IMR-90 (cell line): Measurements from ENCODE around the gene MMP23B. TPM values are rescaled to one million over a fixed set of nuclear protein-coding genes. Genes with fewer than 3 reads are reported as not detected.

Source experiments
- ATAC-seq: fragments of 200-7000 bp; cut with Tn5 transposase; 2 replicates; pipeline ENCODE4 v1.9.1; 2020; ENCODE audit warnings: low read depth, mild to moderate bottlenecking, moderate library complexity
- BruUV-seq: library from RNA; stranded (reverse); fragments of 400-500 nt; replicated peaks from 2 replicates; lab custom pipeline; 2021; lab: Mats Ljungman, UMichigan
- CTCF ChIA-PET: fragments of 300-600 bp; formaldehyde crosslinking; extraction: SDS; loops from one replicate; lab custom pipeline; 2021; ENCODE audit warnings: antibody characterized with exemption; lab: Yijun Ruan, JAX
- POLR2A ChIA-PET: fragments of 300-600 bp; sonication (Branson Sonifier 250); formaldehyde crosslinking; loops from one replicate; lab custom pipeline; 2022; ENCODE audit warnings: antibody characterized with exemption; ENCODE audit not compliant: unreplicated experiment; lab: Charles Lee
- DNase-seq: peaks from one replicate; pipeline ENCODE4 v3.0.0; 2013
- H2AFZ ChIP-seq: replicated peaks from 2 replicates; pipeline ENCODE3; 2013; ENCODE audit warnings: low read length, mild to moderate bottlenecking; ENCODE audit not compliant: poor library complexity
- H2AK5ac ChIP-seq: 2 replicates; pipeline ENCODE4 v1.6.1; 2013; ENCODE audit warnings: low read depth, low read length, inconsistent platforms
- H2AK9ac ChIP-seq: replicated peaks from 2 replicates; pipeline ENCODE3; 2013; ENCODE audit warnings: mild to moderate bottlenecking, low read depth, low read length, moderate library complexity; ENCODE audit not compliant: poor library complexity
- H2BK120ac ChIP-seq: 2 replicates; pipeline ENCODE4 v1.6.1; 2013; ENCODE audit warnings: low read depth, low read length, inconsistent platforms
- H2BK15ac ChIP-seq: 3 replicates; pipeline ENCODE4 v1.6.1; 2013; ENCODE audit warnings: low read depth, low read length, inconsistent platforms
- H2BK20ac ChIP-seq: 2 replicates; pipeline ENCODE4 v1.6.1; 2013; ENCODE audit warnings: low read depth, mild to moderate bottlenecking, inconsistent platforms, low read length, moderate library complexity
- H2BK5ac ChIP-seq: 2 replicates; pipeline ENCODE4 v1.6.1; 2013; ENCODE audit warnings: mild to moderate bottlenecking, low read depth, low read length, inconsistent platforms; ENCODE audit not compliant: poor library complexity, severe bottlenecking
- H3K14ac ChIP-seq: replicated peaks from 2 replicates; pipeline ENCODE4 v1.6.1; 2013; ENCODE audit warnings: low read depth, low read length, inconsistent platforms
- H3K18ac ChIP-seq: 2 replicates; pipeline ENCODE4 v1.6.1; 2013; ENCODE audit warnings: low read depth, low read length, control low read depth
- H3K23ac ChIP-seq: 2 replicates; pipeline ENCODE4 v1.6.1; 2013; ENCODE audit warnings: low read depth, low read length, inconsistent platforms
- H3K27ac ChIP-seq: 2 replicates; pipeline ENCODE4 v1.5.1; 2013; ENCODE audit warnings: mild to moderate bottlenecking, control low read depth, low read length; ENCODE audit not compliant: insufficient read depth
- H3K27me3 ChIP-seq: 2 replicates; pipeline ENCODE4 v1.6.1; 2013; ENCODE audit warnings: low read length; ENCODE audit not compliant: control insufficient read depth, insufficient read depth
- H3K36me3 ChIP-seq: 2 replicates; pipeline ENCODE4 v1.6.1; 2013; ENCODE audit warnings: low read length, mixed read lengths; ENCODE audit not compliant: control insufficient read depth, insufficient read depth
- H3K4ac ChIP-seq: 2 replicates; pipeline ENCODE4 v1.6.1; 2013; ENCODE audit warnings: low read depth, low read length, inconsistent platforms
- H3K4me1 ChIP-seq: 2 replicates; pipeline ENCODE4 v1.6.1; 2013; ENCODE audit warnings: low read length, mixed read lengths; ENCODE audit not compliant: control insufficient read depth, insufficient read depth
- H3K4me2 ChIP-seq: 2 replicates; pipeline ENCODE4 v1.6.1; 2013; ENCODE audit warnings: low read depth, mild to moderate bottlenecking, control low read depth, low read length, moderate library complexity
- H3K4me3 ChIP-seq: 2 replicates; pipeline ENCODE4 v1.5.1; 2013; ENCODE audit warnings: low read depth, mild to moderate bottlenecking, control low read depth, low read length, moderate library complexity; ENCODE audit not compliant: insufficient read depth
- H3K56ac ChIP-seq: 2 replicates; pipeline ENCODE4 v1.6.1; 2013; ENCODE audit warnings: low read length, inconsistent platforms; ENCODE audit not compliant: insufficient read depth; ENCODE audit errors: extremely low read depth
- H3K79me1 ChIP-seq, 2 experiments: 2 replicates each; pipeline ENCODE4 v1.6.1; 2013; ENCODE audit warnings: low read length in 2 of 2, inconsistent platforms in 1 of 2, low read depth in 1 of 2
- H3K9ac ChIP-seq: 2 replicates; pipeline ENCODE4 v1.6.1; 2013; ENCODE audit warnings: low read depth, low read length, control low read depth
- H3K9me1 ChIP-seq: 2 replicates; pipeline ENCODE4 v1.6.1; 2013; ENCODE audit warnings: low read length, inconsistent platforms; ENCODE audit not compliant: insufficient read depth
- H3K9me3 ChIP-seq: 2 replicates; pipeline ENCODE4 v1.6.1; 2013; ENCODE audit warnings: low read length; ENCODE audit not compliant: control insufficient read depth, insufficient read depth
- H4K20me1 ChIP-seq: 2 replicates; pipeline ENCODE4 v1.6.1; 2013; ENCODE audit warnings: low read length, inconsistent platforms; ENCODE audit not compliant: insufficient read depth
- H4K5ac ChIP-seq: 2 replicates; pipeline ENCODE4 v1.6.1; 2013; ENCODE audit warnings: mild to moderate bottlenecking, low read depth, low read length, control low read depth
- H4K8ac ChIP-seq, 2 experiments: 2 replicates each; pipeline ENCODE4 v1.6.1; 2013; ENCODE audit warnings: low read depth in 2 of 2, low read length in 2 of 2, control low read depth in 1 of 2, inconsistent platforms in 1 of 2
- H4K91ac ChIP-seq: 2 replicates; pipeline ENCODE4 v1.6.1; 2013; ENCODE audit warnings: low read depth, low read length, inconsistent platforms; ENCODE audit not compliant: insufficient read depth
- MAZ ChIP-seq: IDR thresholded peaks from 2 replicates; pipeline ENCODE4 v1.6.1; 2012; ENCODE audit warnings: low read depth, mild to moderate bottlenecking, low read length, improper control_type of control experiment, moderate library complexity, borderline replicate concordance
- POLR2A ChIP-seq: IDR thresholded peaks from 2 replicates; pipeline ENCODE4 v1.6.1; 2012; ENCODE audit warnings: mild to moderate bottlenecking, low read depth, low read length
- RCOR1 ChIP-seq: IDR thresholded peaks from 2 replicates; pipeline ENCODE4 v1.6.1; 2012; ENCODE audit warnings: mild to moderate bottlenecking, low read length, improper control_type of control experiment; ENCODE audit not compliant: insufficient replicate concordance
- WGBS, 2 experiments: methylation state at CpG; one replicate each; pipeline versions ENCODE4 v1.1.5 to v1.1.7; 2013; ENCODE audit warnings: missing lambda C conversion rate in 2 of 2; ENCODE audit not compliant: insufficient read length in 1 of 2; ENCODE audit errors: extremely low coverage in 2 of 2; 5-methylcytosine and 5-hydroxymethylcytosine counted together
- dilution Hi-C: fragments of 300-500 bp; cut with HindIII; formaldehyde crosslinking; loops from one replicate; pipeline ENCODE4 v1.14.3; 2018; ENCODE audit warnings: low sequenced_read_pairs; ENCODE audit not compliant: unreplicated experiment
- in situ Hi-C: fragments of 300-500 bp; cut with MboI; formaldehyde crosslinking; loops from 3 replicates; pipeline ENCODE4 v1.14.3; 2019; ENCODE audit warnings: low sequenced_read_pairs, inconsistent platforms, mixed read lengths
- intact Hi-C: fragments of 100-400 bp; cut with micrococcal nuclease; formaldehyde crosslinking; loops from 2 replicates; pipeline ENCODE4 v1.10.0; 2022
- polyA plus RNA-seq, 3 experiments: library from polyadenylated mRNA; depleted of rRNA; stranded (reverse); fragments of >200 nt; gene quantifications; 2 replicates each; pipeline ENCODE4 v1.2.3, GENCODE V29; 2012; ENCODE audit warnings: low replicate concordance in 1 of 3
- total RNA-seq: library from RNA; depleted of rRNA; stranded (reverse); fragments of >200 nt; gene quantifications from 2 replicates; pipeline ENCODE4 v1.2.3, GENCODE V29; 2012

MMP23B gene
- total and polyA plus RNA-seq, 2 of the 4 experiments (the other 2 are of a cell fraction), result 1.1 to 5.4 TPM

DNA sequence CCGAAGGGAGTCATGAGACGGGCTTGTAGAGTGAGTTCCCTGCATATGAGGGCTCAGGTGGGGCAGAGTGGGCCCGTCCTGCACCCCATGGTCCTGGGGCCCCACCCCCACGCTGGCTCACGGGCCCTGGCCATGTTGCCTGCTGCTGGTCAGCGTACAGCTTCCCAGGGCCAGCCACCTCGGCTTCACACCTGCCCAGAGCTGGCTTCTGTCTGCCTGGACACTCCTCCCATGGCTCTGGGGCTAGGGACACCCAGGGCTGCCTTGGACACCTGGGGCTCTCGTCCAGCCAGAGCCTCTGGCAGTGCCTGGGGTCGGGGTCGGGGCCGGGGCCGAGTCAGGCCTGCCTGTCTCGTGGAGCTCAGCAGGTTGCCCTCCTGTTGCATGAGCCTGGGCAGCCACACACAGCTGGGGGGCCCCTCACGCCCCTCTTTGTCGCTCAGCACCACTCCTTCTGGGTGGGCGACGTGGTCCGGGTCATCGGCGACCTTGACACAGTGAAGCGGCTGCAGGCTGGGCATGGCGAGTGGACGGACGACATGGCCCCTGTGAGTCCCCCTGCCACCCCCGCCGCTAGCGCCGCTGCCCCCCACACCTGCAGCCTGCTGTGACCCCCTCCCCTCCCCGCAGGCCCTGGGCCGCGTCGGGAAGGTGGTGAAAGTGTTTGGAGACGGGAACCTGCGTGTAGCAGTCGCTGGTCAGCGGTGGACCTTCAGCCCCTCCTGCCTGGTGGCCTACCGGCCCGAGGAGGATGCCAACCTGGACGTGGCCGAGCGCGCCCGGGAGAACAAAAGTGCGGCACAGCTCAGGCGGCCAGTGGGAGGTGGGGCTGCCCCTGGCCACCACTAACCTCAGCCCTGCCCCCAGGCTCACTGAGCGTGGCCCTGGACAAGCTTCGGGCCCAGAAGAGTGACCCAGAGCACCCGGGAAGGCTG lies 5.5 kb upstream of the MMP23B start:
- no peak overlapping the region for H4K5ac ChIP-seq
- peaks cover 31% of the 10 kb centered on the region for H3K36me3 ChIP-seq
- H4K8ac ChIP-seq, result no peak overlapping the region
- ChIA-PET POLR2A (no interaction called here), CTCF (no interaction called here)
- no peak for DNase-seq
- H2AK5ac ChIP-seq, result no peak overlapping the region
- no peaks in the 10 kb centered on the region for H3K27me3 ChIP-seq
- in situ Hi-C loops, result no loop called here
- H2BK15ac ChIP-seq, result no peak overlapping the region
- H3K9me3 ChIP-seq, result no peaks in the 10 kb centered on the region
- no peak overlapping the region for H2BK20ac ChIP-seq
- H3K79me1 ChIP-seq, result peaks cover 0 to 11% of the 10 kb centered on the region in 2 experiments; a peak in 1 of 4 replicates
- H2BK120ac ChIP-seq, result no peak overlapping the region
- H3K18ac ChIP-seq, result no peak overlapping the region
- no peak overlapping the region for H3K4ac ChIP-seq
- no peaks in the 10 kb centered on the region for H3K9me1 ChIP-seq
- H3K27ac ChIP-seq, result no peak overlapping the region
- no peak for ATAC-seq
- no peak overlapping the region for H3K14ac ChIP-seq
- no peak overlapping the region for H4K91ac ChIP-seq
- H2AFZ ChIP-seq, result no peak overlapping the region
- no peak overlapping the region for H3K9ac ChIP-seq
- H2AK9ac ChIP-seq, result no peak overlapping the region
- intact Hi-C loops, result no loop called here
- H3K23ac ChIP-seq, result no peak overlapping the region
- no peak overlapping the region for H2BK5ac ChIP-seq
- peaks cover 3% of the 10 kb centered on the region; the same call in 1 of the 2 replicates for H3K4me1 ChIP-seq
- dilution Hi-C loops, result no loop called here
- TF ChIP-seq RCOR1 (no peak), POLR2A (no peak), MAZ (no peak)
- no peak overlapping the region for H3K4me3 ChIP-seq
- H4K20me1 ChIP-seq, result peaks cover 20% of the 10 kb centered on the region
- no TSS peak for BruUV-seq
- H3K56ac ChIP-seq, result no peak overlapping the region
- 98% methylated on average over 20 of the region's 48 CpGs; no CpG with 5 or more reads in 1 of the 2 experiments for WGBS, 2 experiments
- no peak overlapping the region for H3K4me2 ChIP-seq
